Suprapubic skin (tissue), 4 donors: ENCODE measurements around the gene RBM5.

ENCODE experiments used
- POLR2A ChIP-seq, 2 donors: fragments of 450-650 bp; IDR thresholded peaks; one replicate each; pipeline ENCODE4 v1.6.1; 2017; ENCODE audit warnings: antibody characterized with exemption in 2 of 2, mild to moderate bottlenecking in 2 of 2, moderate library complexity in 2 of 2
- POLR2AphosphoS5 ChIP-seq, 3 donors: sonication (generic); formaldehyde crosslinking; IDR thresholded peaks; one replicate each; pipeline ENCODE4 v1.6.1; 2017; ENCODE audit warnings: antibody characterized with exemption in 3 of 3
- TF ChIP-seq, protein P1 (sequence below), 2 donors: fragments of 200-600 bp in 1 of 2; fragments of 450-650 bp in 1 of 2; sonication (generic) in 1 of 2; IDR thresholded peaks; one replicate each; pipeline ENCODE4 v1.5.1; 2016 to 2019; ENCODE audit warnings: antibody characterized with exemption in 2 of 2, mild to moderate bottlenecking in 1 of 2, moderate library complexity in 1 of 2

DNA sequence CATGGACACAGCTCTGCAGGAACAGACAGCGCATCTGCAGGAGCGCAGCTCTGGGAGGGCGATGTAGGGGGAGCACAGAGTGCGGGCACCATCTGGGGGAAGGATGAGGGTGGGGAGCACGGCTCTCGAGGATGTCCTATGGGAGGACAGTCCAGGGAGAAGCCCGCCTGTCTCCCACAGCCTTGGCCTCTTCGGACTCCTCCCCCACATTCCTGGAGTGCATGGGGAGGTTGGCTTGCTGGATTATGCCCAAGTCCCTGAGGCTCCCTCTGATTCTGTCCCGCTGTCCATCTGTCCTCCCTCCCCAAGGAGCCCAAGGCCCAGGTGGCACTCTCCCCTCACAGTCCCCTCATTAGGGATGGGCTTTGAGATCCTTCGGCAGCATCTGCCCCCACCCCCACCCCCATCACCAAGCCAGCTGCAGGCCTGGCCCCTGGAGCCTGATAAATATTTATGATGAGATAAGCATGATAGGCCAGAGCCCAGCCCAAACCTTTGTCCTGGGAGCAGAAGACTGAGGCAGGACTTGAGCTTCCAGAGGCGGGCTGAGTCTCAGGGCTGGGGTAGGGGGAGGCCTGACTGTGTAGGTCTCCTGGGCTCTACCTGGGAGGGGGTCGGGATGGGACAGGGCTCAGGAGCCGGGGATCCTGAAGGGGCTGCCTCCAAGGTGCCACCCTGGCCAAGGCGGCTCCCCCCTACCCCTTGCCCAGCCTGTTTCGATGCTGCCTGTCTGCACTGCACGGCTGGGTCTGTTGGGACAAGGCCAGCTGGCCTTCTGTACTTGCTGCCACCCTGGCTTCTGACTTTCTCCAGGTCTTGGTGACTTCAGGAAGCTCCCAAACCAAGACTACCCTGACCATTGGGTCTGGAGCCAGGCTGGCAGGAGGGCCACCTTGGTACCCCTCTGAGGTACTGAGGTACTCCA lies 37.8 kb downstream of the RBM5 start:
- TF ChIP-seq, protein P1, sequence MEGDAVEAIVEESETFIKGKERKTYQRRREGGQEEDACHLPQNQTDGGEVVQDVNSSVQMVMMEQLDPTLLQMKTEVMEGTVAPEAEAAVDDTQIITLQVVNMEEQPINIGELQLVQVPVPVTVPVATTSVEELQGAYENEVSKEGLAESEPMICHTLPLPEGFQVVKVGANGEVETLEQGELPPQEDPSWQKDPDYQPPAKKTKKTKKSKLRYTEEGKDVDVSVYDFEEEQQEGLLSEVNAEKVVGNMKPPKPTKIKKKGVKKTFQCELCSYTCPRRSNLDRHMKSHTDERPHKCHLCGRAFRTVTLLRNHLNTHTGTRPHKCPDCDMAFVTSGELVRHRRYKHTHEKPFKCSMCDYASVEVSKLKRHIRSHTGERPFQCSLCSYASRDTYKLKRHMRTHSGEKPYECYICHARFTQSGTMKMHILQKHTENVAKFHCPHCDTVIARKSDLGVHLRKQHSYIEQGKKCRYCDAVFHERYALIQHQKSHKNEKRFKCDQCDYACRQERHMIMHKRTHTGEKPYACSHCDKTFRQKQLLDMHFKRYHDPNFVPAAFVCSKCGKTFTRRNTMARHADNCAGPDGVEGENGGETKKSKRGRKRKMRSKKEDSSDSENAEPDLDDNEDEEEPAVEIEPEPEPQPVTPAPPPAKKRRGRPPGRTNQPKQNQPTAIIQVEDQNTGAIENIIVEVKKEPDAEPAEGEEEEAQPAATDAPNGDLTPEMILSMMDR (IDR thresholded peaks at IDR 0.05): no peak
- TF ChIP-seq POLR2AphosphoS5 (IDR thresholded peaks at IDR 0.05): no peak
- TF ChIP-seq POLR2A (IDR thresholded peaks at IDR 0.05): no peak
